ENCODE data around the gene TOB1. TPM values are rescaled to one million over a fixed set of nuclear protein-coding genes. Genes with fewer than 3 reads are reported as not detected.
"Not testable (repeated sequence)": the region's sequence is repeated elsewhere in the genome, so short reads cannot be mapped to it uniquely, and the experiment has no call there.

Gene TOB1
- total and polyA plus RNA-seq, 2 donors (not counting 1 experiment from before 2014, with no cell fraction given): 22.0 to 40.5 TPM

GRCh38 chr17:50881182-50881581 is 15.0 kb upstream of the TOB1 start:
- no peaks in the 10 kb centered on the region for H4K20me1 ChIP-seq (ENCODE audit: control insufficient read depth, extremely low read depth, insufficient read depth, low read length)
- H2AFZ ChIP-seq (ENCODE audit: low read length): no peak overlapping the region
- H3K4me2 ChIP-seq (ENCODE audit: extremely low read depth, insufficient read depth, low read length): no peak overlapping the region
- H3K9me3 ChIP-seq (ENCODE audit: control insufficient read depth, insufficient read depth, low read depth, low read length): no peaks in the 10 kb centered on the region
- DNase-seq (ENCODE audit: low read depth in 2 of 2): no peak
- H3K36me3 ChIP-seq (ENCODE audit: control insufficient read depth, insufficient read depth, low read length): no peaks in the 10 kb centered on the region
- H3K27me3 ChIP-seq (ENCODE audit: control insufficient read depth, insufficient read depth, low read length): peaks cover 8% of the 10 kb centered on the region
- TF ChIP-seq CTCF (conservative IDR thresholded peaks at IDR 0.05 in 1 of 2, IDR thresholded peaks at IDR 0.05 in 1 of 2; ENCODE audit: low read depth in 1 of 2, low read length in 2 of 2) (no peak), EZH2 (IDR thresholded peaks at IDR 0.05; ENCODE audit: low read length, missing control alignments) (no peak)
- H3K9ac ChIP-seq (ENCODE audit: insufficient read depth, low read length): no peak overlapping the region
- H3K27ac ChIP-seq (ENCODE audit: insufficient read depth, low read length): no peak overlapping the region
- H3K79me2 ChIP-seq (ENCODE audit: control insufficient read depth, insufficient read depth, low read length): no peaks in the 10 kb centered on the region
- H3K4me1 ChIP-seq (ENCODE audit: control insufficient read depth, extremely low read depth, insufficient read depth, low read length): no peaks in the 10 kb centered on the region
- no peak overlapping the region for H3K4me3 ChIP-seq (replicated peaks in 1 of 4; ENCODE audit: control extremely low read depth in 1 of 4, insufficient read depth in 1 of 4, low read depth in 3 of 4, low read length in 4 of 4)

GRCh38 chr17:50879086-50879485 is 12.9 kb upstream of the TOB1 start:
- Histone ChIP-seq H3K9me3 (ENCODE audit: control insufficient read depth, insufficient read depth, low read depth, low read length) (no peaks in the 10 kb centered on the region), H4K20me1 (ENCODE audit: control insufficient read depth, extremely low read depth, insufficient read depth, low read length) (no peaks in the 10 kb centered on the region), H3K4me2 (ENCODE audit: extremely low read depth, insufficient read depth, low read length) (no peak overlapping the region), H3K79me2 (ENCODE audit: control insufficient read depth, insufficient read depth, low read length) (no peaks in the 10 kb centered on the region), H3K36me3 (ENCODE audit: control insufficient read depth, insufficient read depth, low read length) (no peaks in the 10 kb centered on the region), H3K27me3 (ENCODE audit: control insufficient read depth, insufficient read depth, low read length) (no peaks in the 10 kb centered on the region), H3K4me3 (replicated peaks in 1 of 4; ENCODE audit: control extremely low read depth in 1 of 4, insufficient read depth in 1 of 4, low read depth in 3 of 4, low read length in 4 of 4) (no peak overlapping the region), H3K4me1 (ENCODE audit: control insufficient read depth, extremely low read depth, insufficient read depth, low read length) (no peaks in the 10 kb centered on the region), H3K27ac (ENCODE audit: insufficient read depth, low read length) (no peak overlapping the region), H2AFZ (ENCODE audit: low read length) (no peak overlapping the region), H3K9ac (ENCODE audit: insufficient read depth, low read length) (no peak overlapping the region)
- TF ChIP-seq CTCF (conservative IDR thresholded peaks at IDR 0.05 in 1 of 2, IDR thresholded peaks at IDR 0.05 in 1 of 2; ENCODE audit: low read depth in 1 of 2, low read length in 2 of 2) (no peak), EZH2 (IDR thresholded peaks at IDR 0.05; ENCODE audit: low read length, missing control alignments) (no peak)
- DNase-seq (ENCODE audit: low read depth in 2 of 2): no peak

GRCh38 chr17:50877838-50878237 is 11.7 kb upstream of the TOB1 start:
- Histone ChIP-seq H3K36me3 (ENCODE audit: control insufficient read depth, insufficient read depth, low read length) (no peaks in the 10 kb centered on the region), H3K9ac (ENCODE audit: insufficient read depth, low read length) (no peak overlapping the region), H3K27ac (ENCODE audit: insufficient read depth, low read length) (no peak overlapping the region), H3K4me1 (ENCODE audit: control insufficient read depth, extremely low read depth, insufficient read depth, low read length) (no peaks in the 10 kb centered on the region), H3K9me3 (ENCODE audit: control insufficient read depth, insufficient read depth, low read depth, low read length) (no peaks in the 10 kb centered on the region), H3K4me3 (replicated peaks in 1 of 4; ENCODE audit: control extremely low read depth in 1 of 4, insufficient read depth in 1 of 4, low read depth in 3 of 4, low read length in 4 of 4) (no peak overlapping the region), H3K79me2 (ENCODE audit: control insufficient read depth, insufficient read depth, low read length) (no peaks in the 10 kb centered on the region), H3K27me3 (ENCODE audit: control insufficient read depth, insufficient read depth, low read length) (no peaks in the 10 kb centered on the region), H4K20me1 (ENCODE audit: control insufficient read depth, extremely low read depth, insufficient read depth, low read length) (no peaks in the 10 kb centered on the region), H2AFZ (ENCODE audit: low read length) (no peak overlapping the region), H3K4me2 (ENCODE audit: extremely low read depth, insufficient read depth, low read length) (no peak overlapping the region)
- TF ChIP-seq CTCF (conservative IDR thresholded peaks at IDR 0.05 in 1 of 2, IDR thresholded peaks at IDR 0.05 in 1 of 2; ENCODE audit: low read depth in 1 of 2, low read length in 2 of 2) (no peak), EZH2 (IDR thresholded peaks at IDR 0.05; ENCODE audit: low read length, missing control alignments) (no peak)
- no peak for DNase-seq (ENCODE audit: low read depth in 2 of 2)

- H3K4me3 ChIP-seq (replicated peaks in 1 of 4; ENCODE audit: control extremely low read depth in 1 of 4, insufficient read depth in 1 of 4, low read depth in 3 of 4, low read length in 4 of 4); DNase-seq (ENCODE audit: low read depth in 2 of 2); H4K20me1 ChIP-seq (ENCODE audit: control insufficient read depth, extremely low read depth, insufficient read depth, low read length); H3K9ac ChIP-seq (ENCODE audit: insufficient read depth, low read length); H3K27me3 ChIP-seq (ENCODE audit: control insufficient read depth, insufficient read depth, low read length); H2AFZ ChIP-seq (ENCODE audit: low read length); H3K36me3 ChIP-seq (ENCODE audit: control insufficient read depth, insufficient read depth, low read length); H3K4me1 ChIP-seq (ENCODE audit: control insufficient read depth, extremely low read depth, insufficient read depth, low read length); H3K9me3 ChIP-seq (ENCODE audit: control insufficient read depth, insufficient read depth, low read depth, low read length); H3K79me2 ChIP-seq (ENCODE audit: control insufficient read depth, insufficient read depth, low read length); H3K4me2 ChIP-seq (ENCODE audit: extremely low read depth, insufficient read depth, low read length); H3K27ac ChIP-seq (ENCODE audit: insufficient read depth, low read length): not testable (repeated sequence)
Observed at GRCh38 chr17:50877042-50877441, 10.9 kb upstream of the TOB1 start.

Measured in fibroblast of lung (primary cell).